GM12878 (cell line): ENCODE measurements around the gene SEMA4C.

Experiments
- CBFB ChIP-seq: IDR thresholded peaks from 2 replicates; pipeline ENCODE4 v1.6.1; 2016; ENCODE audit warnings: antibody characterized with exemption, low read depth
- CEBPB ChIP-seq, 2 experiments: fragments of 150-350 bp in 1 of 2; IDR thresholded peaks; 2 replicates each; pipeline ENCODE4 v1.6.1; 2012 to 2014; ENCODE audit warnings: low read depth in 2 of 2, low read length in 2 of 2, borderline replicate concordance in 1 of 2, inconsistent platforms in 1 of 2
- CEBPZ ChIP-seq: fragments of 150-350 bp; IDR thresholded peaks from 2 replicates; pipeline ENCODE4 v1.6.1; 2016; ENCODE audit warnings: low read depth, low read length
- CTCF ChIP-seq, 3 experiments: IDR thresholded peaks in 2 of 3; conservative IDR thresholded peaks in 1 of 3; 2 replicates each; pipeline ENCODE4 v1.5.1; 2011; ENCODE audit warnings: low read depth in 3 of 3, low read length in 3 of 3, mild to moderate bottlenecking in 3 of 3, control low read depth in 2 of 3, moderate library complexity in 2 of 3, inconsistent platforms in 1 of 3, mixed read lengths in 1 of 3; ENCODE audit not compliant: control insufficient read depth in 2 of 3, insufficient read depth in 1 of 3; ENCODE audit errors: extremely low read depth in 1 of 3
- EZH2 ChIP-seq: IDR thresholded peaks from 2 replicates; pipeline ENCODE4 v1.6.1; 2012; ENCODE audit warnings: low read depth, mild to moderate bottlenecking, control low read depth, inconsistent platforms, low read length, borderline replicate concordance; ENCODE audit not compliant: control insufficient read depth
- GABPA ChIP-seq: IDR thresholded peaks from 2 replicates; pipeline ENCODE4 v1.6.1; 2014; ENCODE audit warnings: antibody characterized with exemption, low read depth, mild to moderate bottlenecking, inconsistent platforms
- IRF5 ChIP-seq: fragments of 450-650 bp; IDR thresholded peaks from 2 replicates; pipeline ENCODE4 v1.6.1; 2017; ENCODE audit warnings: borderline replicate concordance
- MYC ChIP-seq: IDR thresholded peaks from 2 replicates; pipeline ENCODE4 v1.6.1; 2011; ENCODE audit warnings: mild to moderate bottlenecking, low read length, moderate library complexity, inconsistent platforms; ENCODE audit not compliant: insufficient read depth, insufficient replicate concordance, insufficient read length, severe bottlenecking
- POLR2AphosphoS5 ChIP-seq: IDR thresholded peaks from 2 replicates; pipeline ENCODE4 v1.6.1; 2011; ENCODE audit warnings: mild to moderate bottlenecking, low read length, inconsistent platforms
- RCOR1 ChIP-seq: conservative IDR thresholded peaks from 2 replicates; pipeline ENCODE4 v1.6.1; 2012; ENCODE audit warnings: low read depth, low read length, improper control_type of control experiment
- TCF7 ChIP-seq: IDR thresholded peaks from 2 replicates; pipeline ENCODE4 v1.6.1; 2014; ENCODE audit warnings: antibody characterized with exemption, borderline replicate concordance

GRCh38 chr2:96912346-96913116 is 42.7 kb upstream of the SEMA4C start:
- TF ChIP-seq CBFB (no peak), RCOR1 (no peak), CEBPZ (no peak), EZH2 (no peak), CTCF (IDR thresholded peaks at IDR 0.05 in 2 of 3, conservative IDR thresholded peaks at IDR 0.05 in 1 of 3; ENCODE audit: control insufficient read depth in 2 of 3, extremely low read depth in 1 of 3, insufficient read depth in 1 of 3, low read depth in 3 of 3, low read length in 3 of 3) (no peak), POLR2AphosphoS5 (no peak), IRF5 (no peak), TCF7 (no peak), GABPA (no peak), MYC (no peak), CEBPB (IDR thresholded peaks at IDR 0.05; ENCODE audit: borderline replicate concordance in 1 of 2, low read depth in 2 of 2, low read length in 2 of 2) (no peak)
